ENCODE data around the gene DERA. TPM values are rescaled to one million over a fixed set of nuclear protein-coding genes. Genes with fewer than 3 reads are reported as not detected.
A peak's percentile ranks its signal among the peaks of the same experiment; 100 is the strongest.

Gene DERA
- total and polyA plus RNA-seq, 2 of the 13 experiments (the other 11 are each of a cell fraction or from before 2014, with no cell fraction given): 24.0 to 51.3 TPM

GRCh38 chr12:15862840-15863239, 48.3 kb upstream of the DERA start (continued):
- TF ChIP-seq HDAC1 (CRISPR knock-in tag; IDR thresholded peaks at IDR 0.05): peak; percentile 37
- peak; percentile 60; the same call in 1 of the 2 replicates for TF ChIP-seq ZNF710 (CRISPR knock-in tag; IDR thresholded peaks at IDR 0.05; ENCODE audit: borderline replicate concordance)
- TF ChIP-seq ZNF383 (CRISPR knock-in tag; IDR thresholded peaks at IDR 0.05; ENCODE audit: borderline replicate concordance): no peak
- peak; percentile 53; the same call in 1 of the 2 replicates for TF ChIP-seq SKIL (CRISPR knock-in tag; IDR thresholded peaks at IDR 0.05; ENCODE audit: borderline replicate concordance)
- TF ChIP-seq ZNF546 (CRISPR knock-in tag; conservative IDR thresholded peaks at IDR 0.05): no peak
- TF ChIP-seq FOXK1 (CRISPR knock-in tag; IDR thresholded peaks at IDR 0.05; ENCODE audit: borderline replicate concordance, low read depth): peak; percentile 38; the same call in 1 of the 2 replicates
- no peak for TF ChIP-seq ZNF160 (CRISPR knock-in tag; IDR thresholded peaks at IDR 0.05)
- peak in 1 of 2 experiments; percentile 69; a peak in 2 of 4 replicates for TF ChIP-seq EP300 (IDR thresholded peaks at IDR 0.05; ENCODE audit: low read depth in 2 of 2, low read length in 2 of 2)
- no peak for TF ChIP-seq EP300 (CRISPR knock-in tag; IDR thresholded peaks at IDR 0.05; ENCODE audit: borderline replicate concordance)
- TF ChIP-seq EZH2 (conservative IDR thresholded peaks at IDR 0.05; ENCODE audit: low read depth, low read length): no peak
- no peak for TF ChIP-seq ZNF740 (CRISPR knock-in tag; IDR thresholded peaks at IDR 0.05)
- peak; percentile 91 for TF ChIP-seq RXRB (CRISPR knock-in tag; IDR thresholded peaks at IDR 0.05; ENCODE audit: borderline replicate concordance)
- peak; percentile 55; the same call in 1 of the 2 replicates for TF ChIP-seq POGZ (CRISPR knock-in tag; IDR thresholded peaks at IDR 0.05)
- TF ChIP-seq AHDC1 (CRISPR knock-in tag; IDR thresholded peaks at IDR 0.05; ENCODE audit: borderline replicate concordance): peak; percentile 74; the same call in 1 of the 2 replicates
- TF ChIP-seq ZNF280D (CRISPR knock-in tag; IDR thresholded peaks at IDR 0.05): 0 out of 2 replicates have a peak, but pooled peaks have one; percentile 23

Data from HepG2 (cell line).